GM21367 (cell line): ENCODE measurements around the gene MAFB.
"Not testable (repeated sequence)": the region's sequence is repeated elsewhere in the genome, so short reads cannot be mapped to it uniquely, and the experiment has no call there.

ENCODE experiments used
- ATAC-seq: cut with Tn5 transposase; IDR thresholded peaks from one replicate; pipeline ENCODE4 v1.9.1; 2021; ENCODE audit not compliant: unreplicated experiment

MAFB gene

DNA sequence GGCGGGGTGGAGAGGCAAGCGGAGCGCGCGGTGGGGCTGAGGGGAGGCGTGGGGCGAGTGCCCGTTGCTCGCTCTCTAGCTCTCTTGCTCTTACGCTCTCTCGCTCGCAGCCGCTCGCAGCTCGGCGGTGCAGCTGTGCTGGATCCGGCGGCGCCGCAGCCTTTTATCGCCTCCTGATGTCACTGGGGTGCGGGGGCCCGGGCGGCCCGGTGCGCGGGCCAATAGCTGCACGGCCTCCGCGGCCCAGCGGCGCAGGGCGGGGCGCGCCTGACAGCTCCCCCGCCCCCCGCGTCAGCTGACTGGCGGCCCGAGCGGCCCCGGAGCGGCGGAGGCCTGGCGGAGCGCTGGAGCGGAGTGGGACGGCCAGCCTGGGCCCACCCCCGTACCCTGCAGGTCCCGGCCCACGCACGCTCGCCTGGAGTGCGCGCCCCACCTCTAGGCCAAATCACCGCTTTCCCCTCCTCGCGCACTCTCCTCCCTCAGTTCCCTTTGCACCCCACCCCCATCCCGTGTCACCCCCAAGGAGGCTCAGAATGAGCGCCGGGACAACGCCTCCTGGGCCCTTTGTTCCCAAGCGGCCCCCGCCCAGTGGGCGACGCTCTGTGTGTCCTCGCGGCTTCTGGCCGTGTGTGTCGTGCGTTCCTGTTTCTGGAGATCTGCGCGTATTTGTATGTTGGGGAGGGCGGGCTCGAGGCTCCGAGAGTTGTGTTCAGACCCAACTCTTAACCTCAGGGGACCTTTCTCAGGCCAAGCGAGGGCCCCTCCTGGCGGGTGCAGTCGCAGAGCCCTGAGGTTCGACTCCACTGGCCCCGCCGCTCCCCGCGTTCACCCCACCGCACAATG, at the start of gene MAFB:
TSS of gene MAFB (minus strand) at position 137 of the 843 bp plus-strand sequence. CDS start 386 bp downstream, outside the sequence.
- peak; percentile 39 for ATAC-seq

DNA sequence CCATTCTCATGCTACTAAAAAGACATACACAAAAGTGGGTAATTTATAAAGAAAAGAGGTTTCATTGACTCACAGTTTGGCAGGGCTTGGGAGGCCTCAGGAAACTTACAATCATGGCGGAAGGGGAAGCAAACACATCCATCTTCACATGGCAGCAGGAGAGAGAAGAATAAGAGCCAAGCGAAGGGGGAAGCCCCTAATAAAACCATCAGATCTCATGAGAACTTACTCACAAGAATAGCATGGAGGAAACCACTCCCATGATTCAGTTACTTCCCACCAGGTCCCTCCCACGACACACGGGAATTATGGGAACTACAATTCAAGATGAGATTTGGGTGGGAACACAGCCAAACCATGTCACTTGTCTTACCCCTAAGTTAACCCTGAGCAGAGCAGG, 47.4 kb upstream of the MAFB start:
- ATAC-seq: not testable (repeated sequence)

DNA sequence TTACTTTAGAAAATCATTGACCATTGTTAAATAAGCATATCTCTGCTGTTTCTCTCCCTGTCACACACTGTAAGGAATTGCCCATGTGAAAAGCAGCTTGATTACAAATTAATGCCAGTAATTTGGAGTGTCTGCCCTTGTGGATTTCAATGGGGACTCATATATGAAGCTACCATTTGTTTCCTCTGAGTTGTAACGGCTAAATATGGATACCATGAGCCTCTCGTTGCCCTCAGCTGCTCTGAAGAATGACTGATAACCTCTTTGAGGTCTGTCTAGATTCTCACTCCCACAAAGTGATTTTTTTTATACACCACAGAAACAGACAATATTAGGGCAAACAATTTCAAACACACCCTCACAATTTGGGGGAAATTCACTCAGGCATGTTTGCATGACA, 40.0 kb upstream of the MAFB start:
- ATAC-seq: no peak

DNA sequence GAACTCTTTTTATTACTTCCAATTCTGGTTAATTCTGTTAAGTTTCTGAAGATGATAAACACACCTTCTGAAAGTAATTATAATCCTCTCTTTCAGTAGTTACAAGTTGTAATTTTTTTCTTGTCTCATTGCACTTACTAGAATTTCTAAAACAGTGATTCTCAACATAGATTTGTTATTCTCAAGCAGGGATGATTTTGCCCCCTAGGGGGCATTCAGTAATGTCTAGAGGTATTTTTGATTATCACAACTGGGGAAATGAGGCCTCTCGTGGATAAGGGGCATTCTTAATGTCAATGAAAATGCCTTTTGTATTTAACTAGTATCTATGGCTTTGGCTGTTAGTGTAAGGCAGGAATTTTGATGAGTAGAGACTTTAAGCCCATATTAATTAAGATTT, 39.4 kb upstream of the MAFB start:
- no peak for ATAC-seq

DNA sequence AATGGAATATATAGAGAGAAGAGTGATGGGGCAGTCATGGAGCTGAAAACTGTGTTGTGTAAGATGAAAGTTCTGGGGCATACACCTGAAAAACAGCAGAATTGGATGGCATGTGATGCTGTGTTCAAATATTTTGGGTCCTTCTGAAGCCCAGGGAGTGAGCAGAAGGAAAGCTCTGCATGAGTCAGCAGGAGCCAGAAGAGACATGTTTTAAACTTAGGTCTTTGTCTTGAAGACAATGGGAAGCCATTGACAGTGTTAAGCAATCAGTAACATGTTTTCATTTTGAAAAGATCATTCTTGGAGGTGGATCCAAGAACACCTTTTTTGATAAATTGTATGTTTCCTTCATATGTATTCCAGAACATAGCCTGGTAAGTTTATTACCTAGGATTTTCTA, 38.9 kb upstream of the MAFB start:
- no peak for ATAC-seq

DNA sequence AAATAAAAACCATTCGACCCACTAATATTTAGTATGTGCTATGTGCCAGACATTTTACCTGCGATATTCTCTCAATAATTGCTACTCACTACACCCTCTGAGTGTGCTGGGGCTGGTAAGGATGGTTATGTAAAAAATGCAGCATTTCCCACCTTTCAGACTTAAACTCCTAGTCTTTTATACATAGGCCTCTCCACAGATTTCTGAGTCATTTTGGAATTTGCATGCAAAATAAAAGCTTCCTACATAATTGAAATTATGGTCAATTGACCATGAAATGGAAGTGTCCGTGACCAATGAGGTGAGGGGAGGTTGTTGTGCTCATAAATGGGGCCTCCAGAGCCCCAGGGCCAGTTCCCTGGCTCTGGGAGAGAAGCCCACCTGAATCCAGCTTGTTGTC, 37.7 kb upstream of the MAFB start:
- ATAC-seq: no peak

DNA sequence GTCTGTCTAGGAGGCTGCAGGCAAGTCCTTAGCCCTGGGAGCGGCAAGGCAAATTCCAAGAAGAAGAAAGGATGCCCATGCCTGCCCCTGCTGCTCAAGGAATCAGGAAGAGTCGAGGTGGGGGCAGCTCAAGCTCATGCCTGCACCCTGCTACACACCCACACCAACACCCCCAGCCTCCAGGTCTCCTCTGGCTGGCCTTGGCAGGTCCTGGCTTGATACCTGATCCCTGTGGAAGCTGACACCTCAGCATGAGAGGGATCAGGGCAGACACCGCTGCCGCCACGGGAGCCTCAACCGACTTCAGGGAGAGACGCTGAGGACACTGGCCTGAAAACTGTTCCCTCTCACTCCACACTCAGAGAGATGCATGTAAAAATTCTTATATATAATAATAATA, 35.5 kb upstream of the MAFB start:
- ATAC-seq: no peak

DNA sequence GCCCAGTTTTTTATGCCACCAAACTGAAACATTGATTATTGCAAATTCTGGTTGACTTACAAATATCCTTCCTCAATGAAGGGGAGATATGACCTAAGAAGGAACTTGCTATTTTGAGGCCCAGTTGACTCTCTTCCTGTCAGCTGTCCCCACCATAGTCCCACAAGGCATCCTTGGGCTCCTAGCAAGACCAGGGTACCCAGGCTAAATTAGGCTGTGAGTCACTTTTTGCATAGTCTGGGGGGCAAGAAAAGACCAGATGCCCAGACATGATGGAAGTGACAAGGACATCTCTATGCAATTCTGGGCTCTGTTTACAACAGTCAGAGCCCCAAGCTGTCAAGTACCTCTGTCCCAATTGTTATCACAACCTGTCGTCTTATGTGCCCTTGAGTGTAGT, 31.8 kb upstream of the MAFB start:
- no peak for ATAC-seq

DNA sequence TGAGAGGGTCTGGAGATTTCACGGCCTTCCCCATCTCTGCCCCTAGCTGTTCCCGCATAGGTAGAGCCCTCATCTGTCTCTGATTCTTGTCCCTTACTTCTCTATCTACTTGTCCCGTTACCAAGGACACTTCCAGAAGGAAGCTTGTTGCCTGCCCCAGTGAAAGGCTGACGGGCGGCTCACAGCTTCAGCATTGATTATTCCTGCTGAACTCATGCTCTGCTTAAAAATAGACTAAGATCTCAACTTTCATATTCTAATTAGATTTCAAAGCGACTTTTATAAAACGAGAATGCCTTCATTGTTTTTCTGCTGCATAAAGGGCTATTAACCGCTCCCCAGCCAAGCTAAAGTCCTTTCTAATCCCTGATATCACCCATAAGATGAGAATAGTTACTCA, 31.1 kb upstream of the MAFB start:
- ATAC-seq: no peak

DNA sequence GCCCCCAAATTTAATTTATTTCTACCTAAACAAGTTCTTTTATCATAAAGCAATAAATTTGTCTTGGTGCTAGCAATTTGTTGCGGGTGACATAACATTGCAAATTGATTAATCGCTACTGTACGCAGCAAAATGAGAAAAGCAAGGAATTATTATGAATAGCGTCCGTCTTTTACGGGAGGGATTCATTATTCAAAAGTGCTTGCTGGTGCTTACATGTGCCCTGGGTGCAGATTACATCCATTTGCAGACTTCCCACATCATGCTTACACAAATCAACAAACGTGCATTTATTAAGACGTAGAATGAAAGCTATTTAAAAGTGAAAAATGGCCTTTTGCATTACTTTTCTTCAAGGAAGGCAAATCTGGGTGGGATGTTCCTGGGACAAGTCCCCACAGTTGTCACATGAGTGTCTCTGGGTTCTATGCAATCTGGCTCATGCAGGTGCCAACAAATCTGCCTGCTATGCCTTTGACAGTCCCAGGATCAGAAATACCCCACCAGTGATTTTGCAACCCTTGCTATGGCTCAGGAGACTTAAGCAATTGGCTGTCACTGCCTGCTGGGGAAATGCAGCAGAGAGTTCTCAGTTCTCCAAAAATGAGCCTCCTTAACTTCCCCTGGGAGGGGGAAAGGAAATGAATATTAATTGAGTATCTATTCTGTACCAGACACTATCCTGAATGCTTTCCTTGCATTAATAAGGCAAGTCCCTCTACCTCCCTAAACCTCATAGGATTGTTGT, 30.1 kb upstream of the MAFB start:
- no peak for ATAC-seq

DNA sequence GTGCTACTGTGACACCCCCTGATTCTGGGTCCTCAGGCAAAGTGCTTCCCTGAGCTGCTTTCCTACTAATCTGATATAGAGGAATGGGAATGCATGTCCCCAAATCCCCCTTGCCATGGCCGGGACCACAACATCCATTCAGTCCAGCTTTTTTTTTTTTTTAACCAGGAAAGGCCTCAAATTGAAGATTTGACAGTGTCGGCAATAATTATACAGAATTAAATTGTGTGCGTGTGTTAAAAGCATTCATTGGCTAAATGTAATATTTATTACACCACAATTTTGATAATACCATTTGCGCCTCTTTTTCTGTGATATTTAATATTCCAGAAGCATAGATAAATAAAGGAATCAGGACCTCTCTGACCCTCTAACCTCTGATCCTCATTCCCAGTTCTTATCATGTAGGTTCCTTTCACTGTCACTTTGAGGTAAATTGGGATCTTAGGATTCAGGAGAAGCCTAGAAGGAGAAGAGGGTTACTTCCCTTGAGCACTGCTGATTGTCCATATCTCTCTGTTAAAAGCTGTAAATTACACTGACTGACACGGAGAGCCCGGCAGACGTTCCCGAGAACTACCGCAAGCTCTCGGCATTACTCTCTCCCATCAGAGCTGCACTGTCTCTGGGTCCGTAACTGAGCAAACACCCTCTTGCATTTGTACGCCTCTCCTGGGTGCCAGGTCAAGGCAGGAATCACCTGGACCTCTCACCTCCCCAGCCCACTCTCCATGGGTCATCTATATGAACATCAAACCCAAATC, 29.4 kb upstream of the MAFB start:
- ATAC-seq: no peak

DNA sequence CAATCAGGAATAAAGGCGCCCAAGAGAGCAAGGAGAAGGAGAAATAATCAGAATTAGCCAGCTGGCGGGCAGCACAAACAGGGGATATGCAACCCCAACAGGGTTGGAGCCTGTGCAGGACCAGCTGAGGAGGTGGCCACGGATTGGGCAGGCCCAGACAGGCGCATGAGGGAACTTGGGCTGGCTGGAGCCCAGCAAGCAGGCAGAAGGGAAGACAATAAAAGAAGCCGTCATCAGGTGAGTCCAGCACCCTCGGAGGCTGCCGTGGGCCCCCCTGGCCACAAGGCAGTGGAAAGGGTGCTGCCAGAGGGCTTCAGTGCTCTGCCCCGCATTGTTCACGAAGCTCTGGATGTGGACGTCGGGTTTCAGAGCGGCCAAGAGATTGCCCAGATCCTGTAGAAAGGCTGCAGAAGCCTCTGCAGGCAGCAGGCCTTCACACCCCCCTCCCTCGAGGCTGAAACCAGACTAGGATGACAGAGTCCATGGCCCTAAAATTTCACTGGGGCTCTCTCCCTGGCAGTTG, 28.4 kb upstream of the MAFB start:
- no peak for ATAC-seq

DNA sequence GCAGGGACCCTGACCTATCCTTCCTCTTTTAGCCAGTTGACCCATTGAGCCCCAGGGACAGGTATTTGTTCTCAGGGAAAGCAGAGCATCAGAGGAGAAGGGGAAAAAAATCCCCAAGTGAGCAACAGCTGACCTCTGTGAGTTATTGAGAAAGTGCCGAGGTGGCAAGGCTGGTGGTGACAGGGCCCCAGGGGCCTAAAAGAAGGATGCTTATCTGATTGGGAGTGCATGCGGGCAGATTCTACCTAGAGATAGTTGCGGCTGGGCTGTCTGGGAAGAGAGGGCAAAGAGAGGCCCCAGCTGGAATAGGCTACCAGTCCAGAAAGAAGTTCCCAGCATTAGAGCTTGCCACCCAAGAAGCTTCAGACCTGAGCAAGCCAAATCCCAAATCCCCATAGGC, 26.5 kb upstream of the MAFB start:
- ATAC-seq: no peak

DNA sequence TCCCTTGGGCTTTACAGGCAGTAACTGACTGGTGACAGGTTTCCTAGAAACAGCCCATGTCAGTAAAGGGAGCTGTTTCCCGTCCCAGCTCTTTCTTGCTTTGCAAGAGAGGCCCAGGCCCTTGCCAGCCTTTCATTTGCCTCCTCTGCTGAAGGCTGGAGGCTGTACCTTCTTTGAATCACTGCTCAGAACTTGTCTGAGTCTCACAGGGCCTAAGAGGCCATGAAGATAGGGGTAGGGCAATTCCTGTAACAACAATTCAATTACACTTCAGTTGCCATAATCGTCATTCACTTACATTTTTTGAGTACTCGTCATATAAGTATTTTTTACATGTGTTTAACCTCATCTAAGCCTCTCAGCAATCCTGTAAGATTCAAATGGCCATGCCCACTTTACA, 25.9 kb upstream of the MAFB start:
- ATAC-seq: no peak

DNA sequence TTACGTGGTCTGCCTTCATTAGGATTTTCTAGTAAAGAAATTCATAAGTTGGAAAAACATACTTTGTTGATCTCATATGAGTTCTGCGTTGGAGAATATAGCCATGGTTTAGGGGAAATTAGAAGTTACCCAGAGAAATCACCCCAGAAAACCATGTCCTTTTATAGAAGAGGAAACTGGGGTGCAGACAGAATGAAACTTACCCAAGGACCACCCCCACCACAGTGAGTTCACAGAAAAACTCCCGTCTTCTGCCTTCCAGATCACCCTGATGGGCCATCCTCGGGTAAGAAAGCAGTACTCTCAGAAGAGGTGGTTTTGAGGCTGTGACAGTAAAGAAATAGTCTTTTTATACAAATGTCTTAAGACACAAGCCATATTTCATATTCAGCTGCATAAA, 25.1 kb upstream of the MAFB start:
- ATAC-seq: no peak

DNA sequence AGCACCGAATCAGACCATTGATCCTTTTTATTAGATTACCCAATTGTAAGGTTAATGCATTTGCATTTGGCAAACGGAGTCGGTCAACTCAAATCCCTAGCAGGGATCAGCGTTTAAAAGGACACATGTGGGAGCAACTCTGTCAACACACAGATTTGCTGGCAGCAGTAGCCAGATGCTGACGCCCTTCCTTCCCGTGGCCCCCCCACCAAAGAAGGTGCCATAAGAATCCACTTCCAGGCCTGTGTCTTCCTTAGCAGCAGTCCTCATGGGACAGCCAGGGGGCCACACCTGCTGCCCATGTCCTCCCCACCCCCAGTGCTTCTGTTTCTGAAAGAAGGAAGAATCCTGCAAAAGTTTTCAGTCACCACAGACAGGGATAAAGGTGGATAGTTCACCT, 24.5 kb upstream of the MAFB start:
- no peak for ATAC-seq

DNA sequence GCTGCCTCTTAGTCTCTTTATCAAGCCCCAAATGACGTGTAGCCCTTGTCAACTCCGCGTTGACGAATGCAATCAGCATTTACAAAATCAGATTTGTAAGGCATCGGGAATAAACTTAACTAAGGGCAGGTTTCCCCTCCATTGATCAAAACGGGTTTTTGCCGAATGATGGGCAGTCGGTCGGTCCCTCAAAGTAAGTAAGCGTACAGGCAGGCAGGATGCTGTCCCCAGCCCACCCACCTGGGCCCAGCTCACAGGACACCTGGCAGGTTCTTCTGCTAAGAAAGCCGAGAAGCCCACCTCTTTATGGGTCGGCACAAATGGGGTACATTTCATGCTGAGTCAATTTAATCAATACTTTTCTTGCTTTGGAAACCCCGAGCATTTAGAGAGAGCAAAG, 22.0 kb upstream of the MAFB start:
- ATAC-seq: no peak

DNA sequence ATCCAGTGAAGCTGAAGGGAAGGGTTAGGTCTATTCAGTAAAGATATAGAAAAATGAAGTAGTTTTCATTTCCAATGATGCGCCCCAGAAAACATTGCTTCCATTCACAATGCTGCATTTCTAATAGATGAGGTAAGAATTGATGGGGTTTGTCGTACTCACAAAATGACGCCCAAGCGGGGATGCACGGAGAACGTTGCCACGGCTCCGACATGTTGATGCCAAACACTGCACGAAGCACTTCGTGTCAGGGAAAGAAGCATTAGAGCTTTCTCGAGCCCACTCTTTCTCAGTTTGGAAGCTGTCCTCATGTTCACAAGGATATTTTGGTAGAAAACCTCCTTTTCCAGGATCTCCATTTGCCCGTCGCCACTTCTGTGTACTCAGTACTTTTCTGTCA, 21.6 kb upstream of the MAFB start:
- no peak for ATAC-seq

DNA sequence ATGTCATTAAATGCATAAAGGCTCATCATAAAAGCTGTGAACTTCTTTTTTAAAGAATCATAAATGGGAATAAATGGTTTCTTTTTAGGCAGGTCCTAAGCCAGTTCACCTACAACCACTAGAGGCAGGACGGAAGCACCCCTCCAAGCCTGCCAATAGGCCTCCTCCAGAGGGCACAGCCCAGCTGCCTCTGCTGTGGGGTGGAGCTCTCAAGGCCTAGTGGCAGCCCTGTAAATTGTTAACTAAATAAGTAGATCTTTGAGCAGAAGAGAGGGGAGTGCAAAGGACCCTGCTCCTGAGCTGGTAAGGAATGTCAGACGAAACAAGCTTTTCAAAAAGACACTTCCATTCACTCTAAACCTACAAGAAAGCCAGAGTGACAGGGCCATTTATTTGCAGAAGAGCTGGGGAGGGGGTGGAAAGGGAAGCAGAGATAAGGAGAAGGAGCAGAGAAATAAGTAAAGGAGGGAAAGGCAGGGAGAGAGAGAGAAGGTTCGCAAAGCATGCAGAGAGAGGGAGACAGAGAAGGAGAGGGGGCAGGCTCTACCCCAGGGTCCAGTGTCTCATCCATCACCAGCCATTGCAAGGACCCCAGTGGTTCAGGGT, 18.0 kb upstream of the MAFB start:
- ATAC-seq: no peak

DNA sequence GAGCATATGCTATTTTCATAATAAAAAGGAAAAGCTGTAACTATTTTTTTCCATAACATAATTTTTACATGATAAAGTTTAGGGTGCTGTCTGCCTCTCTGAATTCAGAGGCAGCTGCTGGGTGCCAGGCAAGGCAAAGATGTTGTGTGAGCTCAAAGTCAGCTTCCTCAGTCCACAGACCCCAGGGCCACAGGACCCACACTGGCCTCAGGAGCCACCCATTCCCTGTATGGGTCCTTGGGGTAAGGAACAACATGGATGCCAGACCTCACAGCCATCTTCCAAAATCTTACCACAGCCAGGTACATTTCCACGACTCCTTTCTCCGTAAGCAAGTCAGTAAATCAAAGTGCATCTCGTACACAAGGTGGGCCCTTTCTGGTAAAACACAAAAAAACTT, 16.4 kb upstream of the MAFB start:
- no peak for ATAC-seq

DNA sequence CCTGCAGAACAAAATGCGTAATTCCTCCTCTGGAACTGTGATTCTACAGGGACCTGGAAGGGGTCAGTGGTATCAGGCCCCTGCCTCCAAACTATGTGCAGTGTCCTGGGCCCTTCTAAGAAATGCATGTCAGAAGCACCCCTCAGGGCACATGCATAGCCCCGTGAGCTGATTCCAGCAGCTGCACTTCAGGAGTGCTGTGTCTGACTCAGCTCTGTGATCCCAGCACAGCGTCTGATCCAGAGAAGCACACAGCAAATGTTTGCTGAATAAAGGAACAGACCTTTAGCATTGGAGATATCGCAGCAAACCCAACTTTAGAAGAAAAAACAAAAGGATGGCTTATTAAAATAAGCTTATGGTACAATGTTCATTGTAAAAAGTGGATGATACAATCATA, 15.8 kb upstream of the MAFB start:
- ATAC-seq: no peak
